ENCODE results near the gene CCDC85B. TPM values are rescaled to one million over a fixed set of nuclear protein-coding genes. Genes with fewer than 3 reads are reported as not detected.

The CCDC85B gene
- polyA plus RNA-seq, 1 of the 3 experiments (the other 2 are of a cell fraction): 52.8 TPM

DNA sequence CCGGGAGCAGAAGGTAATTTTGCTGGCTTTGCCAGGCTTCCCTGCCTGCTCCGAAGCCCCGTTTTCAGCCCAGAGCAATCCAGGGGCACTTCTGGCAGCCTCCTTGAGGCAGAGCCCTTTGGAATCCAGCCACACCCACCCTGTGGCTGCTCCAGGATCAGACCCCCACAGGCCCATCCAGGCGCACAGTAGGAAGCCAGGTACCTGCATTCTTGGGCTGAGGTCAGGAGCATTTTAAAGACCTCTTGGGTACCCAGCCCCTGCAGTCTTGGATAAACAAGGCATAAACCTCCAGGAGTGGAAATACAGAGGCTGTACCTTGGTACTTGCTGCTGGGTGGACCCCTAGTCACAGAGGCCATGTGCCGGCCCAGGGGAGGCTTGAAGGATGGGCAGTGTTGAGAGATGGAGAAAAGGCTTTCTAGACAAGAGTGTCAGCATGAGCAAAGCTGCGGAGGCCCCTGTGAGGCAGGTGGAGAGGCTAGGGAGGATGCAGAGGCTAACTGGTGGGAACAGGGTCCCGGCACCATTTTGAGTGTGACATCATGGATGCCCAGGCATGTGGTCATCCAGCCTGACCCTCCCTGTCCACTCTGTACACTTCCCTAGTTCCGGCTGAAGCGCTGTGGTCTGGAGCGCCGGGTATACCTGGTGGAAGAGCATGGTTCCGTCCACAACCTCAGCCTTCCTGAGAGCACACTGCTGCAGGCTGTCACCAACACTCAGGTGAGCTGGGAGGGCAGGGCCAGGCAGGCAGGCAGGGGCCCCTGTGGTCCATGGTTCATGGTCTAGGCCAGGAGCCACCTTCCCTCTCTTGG lies 26.4 kb upstream of the CCDC85B start:
- H3K36me3 ChIP-seq (replicated peaks in 1 of 2; ENCODE audit: control insufficient read depth in 1 of 2, insufficient read depth in 2 of 2, low read length in 1 of 2): peaks cover 41 to 73% of the 10 kb centered on the region in 2 experiments
- no peaks in the 10 kb centered on the region; the same call in 1 of the 2 replicates for H4K20me1 ChIP-seq (ENCODE audit: insufficient read depth)
- H3K79me2 ChIP-seq (ENCODE audit: insufficient read depth): peaks cover 45% of the 10 kb centered on the region
- H3K9ac ChIP-seq: no peak overlapping the region
- no peaks in the 10 kb centered on the region for H3K27me3 ChIP-seq (ENCODE audit: insufficient read depth)
- ChIA-PET CTCF (interaction anchor here (5.7 to 18.4 kb wide), 2 partner anchors 7 to 21 kb away, joined by 89 to 374 read pairs; partner anchors contain the start of genes CCDC85B, CTSW, EFEMP2 and FIBP), POLR2A (interaction anchor here (1.3 to 1.4 kb wide), 2 partner anchors 8 to 24 kb away, joined by 3 to 11 read pairs; partner anchors contain the start of genes EFEMP2 and FIBP)
- H3K4me3 ChIP-seq (ENCODE audit: low read depth in 2 of 2, low read length in 1 of 2): no peak overlapping the region
- TF ChIP-seq GATA2 (CRISPR knock-in tag; IDR thresholded peaks at IDR 0.05) (no peak), TAF1 (IDR thresholded peaks at IDR 0.05; ENCODE audit: borderline replicate concordance, low read depth, low read length) (no peak), MEF2A (IDR thresholded peaks at IDR 0.05; ENCODE audit: borderline replicate concordance, low read depth) (no peak), FOXJ3 (CRISPR knock-in tag; IDR thresholded peaks at IDR 0.05) (no peak), USF1 (IDR thresholded peaks at IDR 0.05; ENCODE audit: borderline replicate concordance, low read depth) (no peak), FOXM1 (IDR thresholded peaks at IDR 0.05; ENCODE audit: low read depth) (no peak), ELF1 (IDR thresholded peaks at IDR 0.05) (no peak), SMC3 (IDR thresholded peaks at IDR 0.05; ENCODE audit: low read depth, low read length) (no peak), YY1 (IDR thresholded peaks at IDR 0.05; ENCODE audit: low read depth) (no peak), GABPA (IDR thresholded peaks at IDR 0.05; ENCODE audit: low read depth) (no peak), EP300 (IDR thresholded peaks at IDR 0.05; ENCODE audit: borderline replicate concordance in 1 of 2, low read depth in 1 of 2, low read length in 1 of 2) (no peak), RXRA (IDR thresholded peaks at IDR 0.05; ENCODE audit: borderline replicate concordance, low read depth) (no peak), CTCF (IDR thresholded peaks at IDR 0.05) (no peak), TEAD4 (IDR thresholded peaks at IDR 0.05; ENCODE audit: borderline replicate concordance, insufficient read depth) (no peak), EZH2phosphoT487 (IDR thresholded peaks at IDR 0.05; ENCODE audit: borderline replicate concordance, low read depth) (no peak), RAD21 (IDR thresholded peaks at IDR 0.05; ENCODE audit: low read length) (no peak), NRF1 (IDR thresholded peaks at IDR 0.05; ENCODE audit: low read depth, low read length) (no peak)
- TF ChIP-seq, protein P1, sequence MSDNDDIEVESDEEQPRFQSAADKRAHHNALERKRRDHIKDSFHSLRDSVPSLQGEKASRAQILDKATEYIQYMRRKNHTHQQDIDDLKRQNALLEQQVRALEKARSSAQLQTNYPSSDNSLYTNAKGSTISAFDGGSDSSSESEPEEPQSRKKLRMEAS (IDR thresholded peaks at IDR 0.05; ENCODE audit: low read depth): no peak
- TF ChIP-seq, protein P2, sequence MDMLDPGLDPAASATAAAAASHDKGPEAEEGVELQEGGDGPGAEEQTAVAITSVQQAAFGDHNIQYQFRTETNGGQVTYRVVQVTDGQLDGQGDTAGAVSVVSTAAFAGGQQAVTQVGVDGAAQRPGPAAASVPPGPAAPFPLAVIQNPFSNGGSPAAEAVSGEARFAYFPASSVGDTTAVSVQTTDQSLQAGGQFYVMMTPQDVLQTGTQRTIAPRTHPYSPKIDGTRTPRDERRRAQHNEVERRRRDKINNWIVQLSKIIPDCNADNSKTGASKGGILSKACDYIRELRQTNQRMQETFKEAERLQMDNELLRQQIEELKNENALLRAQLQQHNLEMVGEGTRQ (IDR thresholded peaks at IDR 0.05; ENCODE audit: borderline replicate concordance, low read depth, low read length): no peak
- TF ChIP-seq, protein P3, sequence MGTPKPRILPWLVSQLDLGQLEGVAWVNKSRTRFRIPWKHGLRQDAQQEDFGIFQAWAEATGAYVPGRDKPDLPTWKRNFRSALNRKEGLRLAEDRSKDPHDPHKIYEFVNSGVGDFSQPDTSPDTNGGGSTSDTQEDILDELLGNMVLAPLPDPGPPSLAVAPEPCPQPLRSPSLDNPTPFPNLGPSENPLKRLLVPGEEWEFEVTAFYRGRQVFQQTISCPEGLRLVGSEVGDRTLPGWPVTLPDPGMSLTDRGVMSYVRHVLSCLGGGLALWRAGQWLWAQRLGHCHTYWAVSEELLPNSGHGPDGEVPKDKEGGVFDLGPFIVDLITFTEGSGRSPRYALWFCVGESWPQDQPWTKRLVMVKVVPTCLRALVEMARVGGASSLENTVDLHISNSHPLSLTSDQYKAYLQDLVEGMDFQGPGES (IDR thresholded peaks at IDR 0.05; ENCODE audit: low read depth, low read length): no peak
- H3K4me1 ChIP-seq (ENCODE audit: control insufficient read depth in 1 of 2, insufficient read depth in 2 of 2, low read depth in 1 of 2, low read length in 1 of 2): peaks cover 10 to 21% of the 10 kb centered on the region in 2 experiments; a peak in 3 of 4 replicates
- no peak overlapping the region for H3K27ac ChIP-seq (ENCODE audit: low read depth in 2 of 2, low read length in 1 of 2)
- H3F3A ChIP-seq (replicated peaks; ENCODE audit: insufficient read depth): peaks cover 54% of the 10 kb centered on the region
- no peak overlapping the region for H2AFZ ChIP-seq (ENCODE audit: low read depth)
- H3K9me2 ChIP-seq: no peaks in the 10 kb centered on the region
- WGBS (ENCODE audit: low lambda C conversion rate): 80% methylated on average over 6 of the region's 12 CpGs
- no peaks in the 10 kb centered on the region for H3K9me3 ChIP-seq
- no peak overlapping the region for H3K4me2 ChIP-seq
- DNase-seq: no peak

Data from SK-N-SH (cell line).